ENCODE results near the gene ICAM3. TPM values are rescaled to one million over a fixed set of nuclear protein-coding genes. Genes with fewer than 3 reads are reported as not detected.
A peak's percentile ranks its signal among the peaks of the same experiment; 100 is the strongest.
"Not testable (repeated sequence)": the region's sequence is repeated elsewhere in the genome, so short reads cannot be mapped to it uniquely, and the experiment has no call there.

The ICAM3 gene
- total RNA-seq, 4 donors from 2014 or later = 7.7 to 41.1 (median 9.4) TPM

DNA sequence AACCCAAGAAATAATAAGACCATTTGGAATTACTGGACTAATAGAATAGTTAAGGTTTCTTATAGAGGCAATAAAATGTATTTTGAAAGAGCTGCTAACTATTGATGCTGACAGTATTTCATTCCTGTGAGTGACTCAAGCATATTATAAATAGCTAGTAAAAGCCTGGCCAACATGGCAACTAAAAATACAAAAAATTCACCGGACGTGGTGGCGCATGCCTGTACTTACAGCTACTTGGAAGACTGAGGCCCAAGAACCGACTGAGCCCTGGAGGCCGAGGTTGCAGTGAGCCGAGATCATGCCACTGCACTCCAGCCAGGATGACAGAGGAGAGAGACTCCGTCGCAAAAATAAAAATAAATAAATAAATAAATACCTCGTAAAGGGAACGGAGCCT is 5.4 kb upstream of the ICAM3 start:
- no peak for DNase-seq (ENCODE audit: low spot score)
- ATAC-seq (ENCODE audit: low FRiP score) = no peak
- TF ChIP-seq, protein P1, sequence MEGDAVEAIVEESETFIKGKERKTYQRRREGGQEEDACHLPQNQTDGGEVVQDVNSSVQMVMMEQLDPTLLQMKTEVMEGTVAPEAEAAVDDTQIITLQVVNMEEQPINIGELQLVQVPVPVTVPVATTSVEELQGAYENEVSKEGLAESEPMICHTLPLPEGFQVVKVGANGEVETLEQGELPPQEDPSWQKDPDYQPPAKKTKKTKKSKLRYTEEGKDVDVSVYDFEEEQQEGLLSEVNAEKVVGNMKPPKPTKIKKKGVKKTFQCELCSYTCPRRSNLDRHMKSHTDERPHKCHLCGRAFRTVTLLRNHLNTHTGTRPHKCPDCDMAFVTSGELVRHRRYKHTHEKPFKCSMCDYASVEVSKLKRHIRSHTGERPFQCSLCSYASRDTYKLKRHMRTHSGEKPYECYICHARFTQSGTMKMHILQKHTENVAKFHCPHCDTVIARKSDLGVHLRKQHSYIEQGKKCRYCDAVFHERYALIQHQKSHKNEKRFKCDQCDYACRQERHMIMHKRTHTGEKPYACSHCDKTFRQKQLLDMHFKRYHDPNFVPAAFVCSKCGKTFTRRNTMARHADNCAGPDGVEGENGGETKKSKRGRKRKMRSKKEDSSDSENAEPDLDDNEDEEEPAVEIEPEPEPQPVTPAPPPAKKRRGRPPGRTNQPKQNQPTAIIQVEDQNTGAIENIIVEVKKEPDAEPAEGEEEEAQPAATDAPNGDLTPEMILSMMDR (IDR thresholded peaks at IDR 0.05) = no peak

DNA sequence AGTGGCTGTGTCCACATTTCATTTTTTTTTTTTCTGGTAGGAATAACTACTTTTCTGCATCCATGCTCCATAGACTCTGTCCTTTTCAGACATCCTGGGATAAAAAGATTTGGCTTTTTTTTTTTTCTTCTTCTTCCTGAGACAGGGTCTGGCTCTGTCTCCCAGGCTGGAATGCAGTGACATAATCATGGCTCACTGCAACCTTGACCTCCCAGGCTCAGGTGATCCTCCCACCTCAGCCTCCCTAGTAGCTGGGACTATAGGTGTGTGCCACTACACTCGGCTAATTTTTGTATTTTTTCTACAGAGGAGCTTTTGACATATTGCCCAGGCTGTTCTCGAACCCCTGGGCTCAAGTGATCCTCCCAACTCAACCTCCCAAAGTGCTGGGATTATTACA is 4.1 kb upstream of the ICAM3 start:
- no peak for ATAC-seq (ENCODE audit: low FRiP score)
- no peak for DNase-seq (ENCODE audit: low spot score)
- TF ChIP-seq, protein P1 (IDR thresholded peaks at IDR 0.05) = no peak

DNA sequence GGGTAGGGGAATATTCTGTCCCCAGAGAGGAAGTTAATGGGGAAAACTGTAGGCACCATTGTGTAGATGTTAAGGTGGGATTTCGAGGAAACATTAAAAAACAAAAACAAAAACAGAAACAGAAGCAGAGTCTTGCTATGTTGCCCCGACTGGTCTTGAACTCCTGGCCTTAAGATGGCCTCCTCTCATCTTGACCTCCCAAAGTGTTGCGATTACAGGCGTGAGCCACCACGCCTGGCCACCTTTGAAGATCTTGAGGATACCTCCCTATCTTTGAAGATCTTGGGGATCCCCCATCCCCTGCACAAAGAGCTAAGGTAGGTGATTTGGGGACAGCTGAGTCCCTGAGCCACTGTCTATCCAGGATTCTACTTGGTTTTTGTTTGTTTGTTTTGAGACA is 553 bp upstream of the ICAM3 start:
- DNase-seq (ENCODE audit: low spot score) (no peak), ATAC-seq (ENCODE audit: low FRiP score) (no peak)
- TF ChIP-seq, protein P1 (IDR thresholded peaks at IDR 0.05) = no peak

DNA sequence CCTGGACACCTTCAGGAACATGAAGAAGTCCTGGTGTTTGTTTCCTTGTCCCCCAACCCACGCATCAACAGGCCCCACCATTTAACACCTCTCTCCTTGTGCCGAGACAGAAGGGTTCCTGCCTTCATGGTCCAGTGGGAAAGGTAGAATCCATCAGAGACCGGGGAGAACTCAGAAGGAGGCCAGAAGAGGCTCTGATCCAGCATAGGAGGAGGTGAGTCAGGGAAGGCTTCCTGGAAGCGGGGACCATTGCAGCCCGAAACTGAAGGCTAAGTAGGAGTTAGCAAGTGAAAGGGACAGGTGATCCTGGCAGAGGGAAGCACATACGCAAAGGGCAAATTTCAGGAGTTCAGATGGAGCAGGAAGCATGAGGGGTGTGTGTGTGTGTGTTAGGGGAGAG is 484 bp downstream of the ICAM3 start:
- TF ChIP-seq, protein P1 (IDR thresholded peaks at IDR 0.05) = no peak
- no peak for ATAC-seq (ENCODE audit: low FRiP score)

DNA sequence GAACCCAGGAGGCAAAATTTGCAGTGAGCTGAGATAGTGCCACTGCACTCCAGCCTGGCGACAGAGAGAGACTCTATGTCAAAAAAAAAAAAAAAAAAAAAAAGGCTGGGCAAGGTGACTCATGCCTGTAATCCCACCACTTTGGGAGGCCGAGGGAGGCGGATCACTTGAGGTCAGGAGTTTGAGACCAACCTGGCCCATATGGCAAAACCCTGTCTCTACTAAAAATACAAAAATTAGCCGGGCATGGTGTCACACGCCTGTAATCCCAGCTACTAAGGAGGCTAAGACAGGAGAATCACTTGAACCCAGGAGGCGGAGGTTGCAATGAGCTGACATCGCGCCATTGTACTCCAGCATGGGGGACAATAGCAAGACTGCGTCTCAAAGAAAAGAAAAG is 2.7 kb downstream of the ICAM3 start:
- ATAC-seq (ENCODE audit: low FRiP score); DNase-seq (ENCODE audit: low spot score): not testable (repeated sequence)

More for the DNA sequence above, 484 bp downstream of the ICAM3 start:
- DNase-seq (ENCODE audit: low spot score) = no peak

DNA sequence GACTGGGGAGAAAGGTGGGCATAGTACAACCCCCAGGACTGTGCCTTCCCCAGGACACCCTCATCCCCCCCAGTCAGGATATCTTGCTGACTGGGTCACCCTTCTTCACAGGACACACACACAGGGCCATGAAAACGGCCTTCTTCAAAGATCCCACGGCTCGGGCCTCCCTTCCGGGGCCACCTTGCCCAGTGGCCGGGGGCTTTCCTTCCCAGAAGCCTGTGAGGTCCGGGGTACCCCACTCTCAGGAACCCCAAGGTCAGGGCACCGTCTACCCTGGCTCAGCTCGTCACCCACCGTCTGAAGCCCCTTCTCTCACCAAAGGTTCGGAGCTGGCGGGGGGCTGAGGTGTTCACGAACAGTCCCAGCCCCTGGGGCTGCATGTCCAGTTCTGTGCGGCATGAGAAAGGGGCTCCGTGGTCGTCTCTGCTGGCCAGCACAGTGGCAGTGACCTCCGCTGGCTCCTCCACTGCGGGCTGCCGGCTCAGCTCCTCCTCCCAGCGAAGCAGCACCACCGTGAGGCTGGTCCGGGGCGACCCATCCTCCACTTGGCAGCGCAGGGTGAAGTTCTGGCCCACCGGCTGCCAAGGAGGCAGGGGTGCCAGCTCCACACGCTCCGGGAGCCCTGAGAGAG is 4.0 kb downstream of the ICAM3 start:
- DNase-seq (ENCODE audit: low spot score) = no peak
- TF ChIP-seq, protein P1 (IDR thresholded peaks at IDR 0.05) = no peak
- no peak for ATAC-seq (ENCODE audit: low FRiP score)

DNA sequence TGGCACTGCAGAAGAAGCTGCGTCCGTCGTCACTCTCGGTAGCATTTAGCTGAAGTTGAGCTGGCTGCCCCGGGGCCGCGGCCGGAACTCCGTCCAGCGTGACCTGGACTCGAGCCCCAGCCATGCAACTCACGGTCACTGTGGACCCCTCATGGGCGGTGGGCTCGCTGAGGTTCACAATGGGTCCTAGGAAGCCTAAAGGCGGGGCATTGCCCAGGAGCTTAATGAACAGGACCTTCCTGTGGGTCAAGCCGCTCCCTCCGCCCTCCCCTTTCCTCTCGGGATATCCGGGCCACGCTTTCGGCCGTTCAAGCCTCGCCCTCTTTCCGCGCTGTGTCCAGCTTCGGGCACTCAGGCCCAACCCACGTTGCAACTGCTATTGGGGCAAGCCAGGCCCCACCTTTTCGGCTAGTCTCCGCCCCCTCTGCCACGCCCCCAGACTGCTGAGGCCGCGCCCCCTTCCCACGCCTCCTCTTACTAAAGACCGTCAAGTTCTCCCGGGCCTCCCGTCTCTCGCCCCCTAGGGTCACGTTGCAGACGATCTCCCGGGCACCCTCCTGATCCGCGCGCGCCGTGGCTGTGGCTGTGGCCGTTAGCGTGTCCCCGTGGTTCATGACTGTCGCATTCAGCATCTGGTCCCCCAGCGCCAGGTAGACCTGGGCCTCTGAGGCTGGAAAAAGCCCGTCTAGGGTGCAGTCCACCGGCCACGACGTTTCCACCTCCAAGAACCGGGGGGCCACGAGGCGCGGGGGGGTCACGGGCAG is 4.7 kb downstream of the ICAM3 start:
- TF ChIP-seq, protein P1 (IDR thresholded peaks at IDR 0.05) = no peak
- DNase-seq (ENCODE audit: low spot score) (peak; percentile 82), ATAC-seq (ENCODE audit: low FRiP score) (peak; percentile 85)

All from omental fat pad (tissue), 4 donors.